ENCODE results near the gene SLC22A12. TPM values are rescaled to one million over a fixed set of nuclear protein-coding genes. Genes with fewer than 3 reads are reported as not detected.

The SLC22A12 gene
- polyA plus RNA-seq, 3 donors: 3.1 to 11.3 (median 3.3) TPM

- DNase-seq (ENCODE audit: extremely low read depth in 1 of 11, low read depth in 9 of 11, low spot score in 4 of 11): no peak
Measured at GRCh38 chr11:64613648-64614047, 22.6 kb downstream of the SLC22A12 start.

GRCh38 chr11:64614917-64615316 lies 23.9 kb downstream of the SLC22A12 start:
- no peak for DNase-seq (ENCODE audit: extremely low read depth in 1 of 11, low read depth in 9 of 11, low spot score in 4 of 11)

- DNase-seq (ENCODE audit: extremely low read depth in 1 of 11, low read depth in 9 of 11, low spot score in 4 of 11): no peak
Measured at GRCh38 chr11:64616817-64617216, 25.8 kb downstream of the SLC22A12 start.

- DNase-seq (ENCODE audit: extremely low read depth in 1 of 11, low read depth in 9 of 11, low spot score in 4 of 11): no peak
Measured at GRCh38 chr11:64619196-64619595, 28.2 kb downstream of the SLC22A12 start.

- DNase-seq (ENCODE audit: extremely low read depth in 1 of 11, low read depth in 9 of 11, low spot score in 4 of 11): peak in 3 of 11 donors; percentile 48 to 75 (median 59)
Measured at GRCh38 chr11:64619811-64620380, 28.9 kb downstream of the SLC22A12 start.

GRCh38 chr11:64620381-64620971 lies 29.5 kb downstream of the SLC22A12 start:
- peak in 6 of 11 donors; percentile 70 to 91 (median 80) for DNase-seq (ENCODE audit: extremely low read depth in 1 of 11, low read depth in 9 of 11, low spot score in 4 of 11)

GRCh38 chr11:64621283-64622019 lies 30.4 kb downstream of the SLC22A12 start:
- DNase-seq (ENCODE audit: extremely low read depth in 1 of 11, low read depth in 9 of 11, low spot score in 4 of 11): no peak

GRCh38 chr11:64622681-64623080 lies 31.7 kb downstream of the SLC22A12 start:
- no peak for DNase-seq (ENCODE audit: extremely low read depth in 1 of 11, low read depth in 9 of 11, low spot score in 4 of 11)

GRCh38 chr11:64624883-64625481 lies 34.0 kb downstream of the SLC22A12 start:
- DNase-seq (ENCODE audit: extremely low read depth in 1 of 11, low read depth in 9 of 11, low spot score in 4 of 11): no peak

GRCh38 chr11:64626637-64627036 lies 35.6 kb downstream of the SLC22A12 start:
- no peak for DNase-seq (ENCODE audit: extremely low read depth in 1 of 11, low read depth in 9 of 11, low spot score in 4 of 11)

- DNase-seq (ENCODE audit: extremely low read depth in 1 of 11, low read depth in 9 of 11, low spot score in 4 of 11): peak in 1 of 11 donors; percentile 43
Measured at GRCh38 chr11:64627371-64627770, 36.4 kb downstream of the SLC22A12 start.

GRCh38 chr11:64628596-64628995 lies 37.6 kb downstream of the SLC22A12 start:
- no peak for DNase-seq (ENCODE audit: extremely low read depth in 1 of 11, low read depth in 9 of 11, low spot score in 4 of 11)

GRCh38 chr11:64629103-64629502 lies 38.1 kb downstream of the SLC22A12 start:
- DNase-seq (ENCODE audit: extremely low read depth in 1 of 11, low read depth in 9 of 11, low spot score in 4 of 11): no peak

- no peak for DNase-seq (ENCODE audit: extremely low read depth in 1 of 11, low read depth in 9 of 11, low spot score in 4 of 11)
Measured at GRCh38 chr11:64629796-64630562, 39.0 kb downstream of the SLC22A12 start.

GRCh38 chr11:64631675-64632074 lies 40.7 kb downstream of the SLC22A12 start:
- no peak for DNase-seq (ENCODE audit: extremely low read depth in 1 of 11, low read depth in 9 of 11, low spot score in 4 of 11)

- no peak for DNase-seq (ENCODE audit: extremely low read depth in 1 of 11, low read depth in 9 of 11, low spot score in 4 of 11)
Measured at GRCh38 chr11:64632237-64632636, 41.2 kb downstream of the SLC22A12 start.

- DNase-seq (ENCODE audit: extremely low read depth in 1 of 11, low read depth in 9 of 11, low spot score in 4 of 11): no peak
Measured at GRCh38 chr11:64632654-64633053, 41.6 kb downstream of the SLC22A12 start.

GRCh38 chr11:64633555-64634159 lies 42.6 kb downstream of the SLC22A12 start:
- DNase-seq (ENCODE audit: extremely low read depth in 1 of 11, low read depth in 9 of 11, low spot score in 4 of 11): no peak
